Embryonic facial prominence (tissue), 1 donor: ENCODE results near the gene BPIFA3.

ENCODE experiments used
- DNase-seq: peaks from one replicate; pipeline ENCODE4 v3.0.0-alpha.2; 2016; ENCODE audit errors: extremely low spot score

The BPIFA3 gene

GRCh38 chr20:33224399-33224798 lies 7.2 kb downstream of the BPIFA3 start:
- no peak for DNase-seq

DNA sequence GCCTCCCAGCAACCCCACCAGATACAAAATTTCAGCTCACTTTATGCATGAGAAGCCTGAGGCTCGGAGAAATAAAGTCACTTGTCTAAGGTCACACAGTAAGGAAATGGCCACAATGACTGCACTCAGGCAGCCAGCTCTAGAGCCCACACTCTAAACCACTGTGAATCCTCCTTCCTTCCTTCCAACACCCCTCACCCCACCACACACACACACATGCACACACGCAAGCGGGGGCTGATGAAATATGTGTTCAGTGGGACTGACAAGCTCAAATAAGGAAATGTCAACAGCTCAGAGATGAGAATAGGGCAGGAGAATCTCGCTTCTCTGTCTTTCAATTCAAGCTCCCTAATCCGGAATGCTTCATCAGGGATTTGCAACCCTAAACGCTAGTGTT lies 12.7 kb downstream of the BPIFA3 start:
- no peak for DNase-seq

DNA sequence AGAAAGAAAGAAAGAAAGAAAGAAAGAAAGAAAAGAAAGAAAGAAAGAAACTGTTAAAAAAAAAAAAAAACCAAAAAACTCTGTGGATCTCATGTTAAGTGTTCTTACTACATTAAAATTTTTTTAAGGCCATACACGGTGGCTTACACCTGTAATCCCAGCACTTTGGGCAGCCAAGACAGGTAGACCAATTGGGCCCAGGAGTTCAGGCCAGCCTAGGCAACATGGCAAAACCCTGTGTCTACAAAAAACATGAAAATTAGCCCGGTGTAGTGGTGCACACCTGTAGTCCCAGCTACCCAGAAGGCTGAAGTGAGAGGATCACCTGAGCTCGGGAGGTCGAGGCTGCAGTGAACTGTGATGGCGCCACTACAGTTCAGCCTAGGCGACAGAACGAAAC lies 14.1 kb downstream of the BPIFA3 start:
- no peak for DNase-seq

GRCh38 chr20:33232486-33233072 lies 15.4 kb downstream of the BPIFA3 start:
- no peak for DNase-seq

- DNase-seq, result no peak
Observed at GRCh38 chr20:33233129-33233774, 16.1 kb downstream of the BPIFA3 start.

DNA sequence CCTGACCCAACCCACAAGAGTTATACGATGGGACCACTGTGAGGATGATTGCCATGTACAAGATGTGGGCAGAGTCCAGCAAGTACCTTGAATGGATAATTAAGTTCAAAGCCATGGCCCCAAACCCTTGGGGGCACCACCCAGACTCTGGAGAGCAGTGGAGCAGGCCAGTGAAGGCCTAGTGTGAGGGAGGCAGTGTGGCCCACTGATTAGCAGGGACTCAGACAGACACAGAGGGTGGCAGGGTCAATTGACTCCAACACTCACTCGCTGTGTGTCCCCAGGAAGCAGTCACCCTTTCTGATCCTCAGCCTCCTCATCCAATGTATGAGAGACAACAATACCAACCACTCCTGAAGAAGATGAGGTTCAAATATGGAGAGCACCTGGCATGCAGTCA lies 16.9 kb downstream of the BPIFA3 start:
- no peak for DNase-seq

DNA sequence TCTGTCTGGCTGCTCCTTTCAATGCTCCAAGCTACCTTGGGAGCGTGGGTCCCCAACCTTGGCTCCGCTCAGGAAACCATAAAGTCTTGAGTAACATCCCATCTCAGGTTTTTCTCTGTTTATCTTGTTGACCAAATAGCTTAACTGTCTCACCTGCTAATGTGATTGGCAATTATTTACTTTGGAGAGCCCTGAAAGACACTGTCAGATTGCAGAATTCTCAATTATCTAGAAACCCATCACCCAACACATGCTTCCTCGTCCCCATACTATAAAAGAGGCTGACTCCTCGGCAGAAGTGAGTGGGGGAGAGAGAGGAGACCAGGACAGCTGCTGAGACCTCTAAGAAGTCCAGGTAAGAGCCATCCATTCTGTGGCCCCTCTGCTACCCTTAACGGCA lies 18.5 kb downstream of the BPIFA3 start, which contains the start of gene BPIFA1:
TSS of gene BPIFA1 (plus strand) at position 301 of the 400 bp plus-strand sequence. CDS start 1,716 bp downstream, outside the sequence.
- DNase-seq, result no peak

GRCh38 chr20:33236351-33236750 lies 19.2 kb downstream of the BPIFA3 start:
- DNase-seq, result no peak

DNA sequence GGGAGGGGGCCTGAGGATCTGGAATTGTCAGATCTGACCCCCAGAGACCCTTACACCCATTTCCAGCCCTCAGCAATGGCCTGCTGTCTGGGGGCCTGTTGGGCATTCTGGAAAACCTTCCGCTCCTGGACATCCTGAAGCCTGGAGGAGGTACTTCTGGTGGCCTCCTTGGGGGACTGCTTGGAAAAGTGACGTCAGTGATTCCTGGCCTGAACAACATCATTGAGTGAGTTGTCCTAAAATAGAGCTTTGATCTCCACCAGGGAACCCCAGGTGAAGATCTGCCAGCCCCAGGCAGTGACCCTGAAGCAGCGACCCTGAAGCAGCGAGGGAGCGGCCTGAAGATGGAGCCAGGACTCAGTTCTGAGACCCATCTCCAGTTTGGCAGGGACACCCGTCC lies 20.8 kb downstream of the BPIFA3 start:
- no peak for DNase-seq

DNA sequence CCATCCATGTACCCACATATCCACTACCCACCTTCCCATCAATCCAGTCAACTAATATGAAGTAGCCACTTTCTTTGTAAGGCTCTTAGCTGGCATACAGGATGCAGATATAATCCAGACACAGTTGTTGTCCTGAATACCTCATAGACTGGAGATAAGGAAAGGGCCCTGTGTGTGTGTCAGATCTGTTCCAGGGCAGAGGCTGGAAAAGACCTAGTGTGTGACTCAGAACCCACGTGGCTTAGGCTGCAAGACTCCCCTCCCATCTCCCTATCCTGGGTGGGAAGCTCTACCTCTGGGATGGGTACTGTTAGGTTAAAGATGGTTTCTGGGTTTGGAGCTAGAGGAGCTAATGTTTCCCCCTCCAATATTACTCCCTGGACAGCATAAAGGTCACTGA lies 22.3 kb downstream of the BPIFA3 start:
- DNase-seq, result no peak

- DNase-seq, result no peak
Observed at GRCh38 chr20:33239979-33240736, 23.0 kb downstream of the BPIFA3 start.

GRCh38 chr20:33240923-33241322 lies 23.8 kb downstream of the BPIFA3 start:
- no peak for DNase-seq

- no peak for DNase-seq
Observed at GRCh38 chr20:33242319-33243100, 25.4 kb downstream of the BPIFA3 start.

GRCh38 chr20:33246077-33246476 lies 28.9 kb downstream of the BPIFA3 start:
- DNase-seq, result no peak

DNA sequence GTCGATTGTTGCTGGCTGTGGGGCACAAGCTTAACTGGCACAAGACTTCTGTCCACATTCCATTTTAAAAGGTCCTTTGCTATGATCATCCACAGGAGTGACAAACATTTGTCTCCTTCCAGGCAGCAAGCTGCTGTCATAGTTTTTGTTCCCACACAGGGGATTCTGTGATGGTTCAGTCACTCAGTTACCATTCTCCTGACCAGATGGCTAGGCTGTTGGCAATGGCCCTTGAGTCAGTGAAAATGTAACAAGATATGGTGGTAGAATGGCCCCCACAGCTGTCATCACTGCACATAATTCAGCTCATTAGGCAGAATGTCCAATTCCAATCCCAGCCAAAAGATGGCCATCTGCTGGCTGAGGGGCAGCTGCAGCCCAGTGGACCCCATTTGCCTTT lies 32.3 kb downstream of the BPIFA3 start:
- DNase-seq, result no peak

- no peak for DNase-seq
Observed at GRCh38 chr20:33250666-33251065, 33.5 kb downstream of the BPIFA3 start.

GRCh38 chr20:33251496-33251895 lies 34.3 kb downstream of the BPIFA3 start:
- DNase-seq, result no peak

DNA sequence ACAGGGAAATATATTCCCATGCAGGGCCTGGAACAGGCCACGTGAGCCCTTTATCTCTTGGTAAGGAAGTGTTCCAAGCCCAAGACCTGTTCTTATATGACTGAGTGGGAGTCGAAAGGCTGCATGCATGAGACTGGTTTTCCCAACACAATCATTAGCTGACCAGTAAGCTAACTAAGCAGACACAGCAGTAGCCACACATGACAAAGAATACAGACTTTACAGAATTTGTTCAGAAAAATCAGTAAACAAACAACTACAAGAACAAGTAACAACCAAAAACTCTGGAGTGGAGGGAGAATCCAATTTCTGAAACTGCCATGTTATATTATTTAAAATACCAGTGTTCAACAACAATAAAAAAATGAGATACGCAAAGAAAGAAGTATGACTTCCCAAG lies 35.3 kb downstream of the BPIFA3 start:
- no peak for DNase-seq

GRCh38 chr20:33255005-33255404 lies 37.9 kb downstream of the BPIFA3 start:
- no peak for DNase-seq

DNA sequence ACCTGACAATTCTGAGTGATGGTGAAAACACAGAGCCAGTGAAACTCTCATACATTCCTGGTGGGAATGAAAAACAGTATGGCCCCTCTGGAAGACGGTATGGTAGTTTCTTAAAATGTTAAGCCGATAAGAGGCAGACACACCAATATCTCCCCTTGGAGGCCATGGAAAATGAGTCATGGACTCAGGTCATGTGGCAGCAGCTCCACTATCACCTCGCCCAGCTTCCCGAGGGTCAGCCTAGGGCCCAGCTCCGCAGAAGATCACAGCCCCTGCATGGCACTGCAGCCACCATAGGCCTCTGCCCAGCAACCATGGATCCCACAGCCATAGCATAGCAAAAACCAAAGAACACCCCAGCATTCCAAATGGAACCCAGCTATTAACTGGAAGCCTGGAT lies 40.1 kb downstream of the BPIFA3 start:
- DNase-seq, result no peak

DNA sequence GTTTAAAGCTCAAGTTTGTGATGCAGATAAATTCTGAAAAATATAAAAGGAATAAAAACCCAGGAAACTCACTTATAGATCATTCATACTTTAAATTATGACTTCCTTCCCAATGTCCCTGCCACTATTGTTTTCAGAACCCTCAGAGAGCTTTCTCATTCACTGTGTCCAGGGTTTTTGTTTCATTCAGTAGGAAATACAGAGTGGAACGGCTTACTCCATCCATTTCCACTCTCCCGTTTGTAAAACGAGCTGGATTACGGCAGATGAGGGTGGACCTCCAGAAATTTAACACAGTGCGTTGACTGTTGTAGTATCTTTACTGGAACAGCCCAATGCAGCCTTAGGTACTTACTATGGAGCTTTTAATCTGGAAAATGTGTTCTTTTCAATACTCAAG lies 42.2 kb downstream of the BPIFA3 start:
- no peak for DNase-seq

DNA sequence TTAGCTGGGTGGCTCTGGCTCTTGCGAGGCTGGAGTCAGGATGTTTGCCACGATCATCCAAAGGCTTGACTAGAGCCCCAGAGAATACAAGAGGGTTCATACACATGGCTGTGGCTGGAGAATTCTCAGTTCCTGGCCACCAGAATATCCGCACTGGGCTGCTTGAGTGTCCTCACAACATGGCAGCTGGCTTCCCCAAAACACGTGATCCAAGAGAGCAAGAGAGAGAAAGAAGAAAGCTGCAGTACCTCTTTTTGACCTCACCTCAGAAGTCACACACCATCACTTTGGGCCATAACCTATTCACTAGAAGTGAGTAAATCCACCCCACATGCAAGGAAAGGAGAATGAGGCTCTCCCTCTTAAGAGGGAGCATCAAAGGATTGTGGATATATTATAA lies 44.3 kb downstream of the BPIFA3 start:
- DNase-seq, result no peak
